ENCODE measurements around the gene ROBO1.

The ROBO1 gene

DNA sequence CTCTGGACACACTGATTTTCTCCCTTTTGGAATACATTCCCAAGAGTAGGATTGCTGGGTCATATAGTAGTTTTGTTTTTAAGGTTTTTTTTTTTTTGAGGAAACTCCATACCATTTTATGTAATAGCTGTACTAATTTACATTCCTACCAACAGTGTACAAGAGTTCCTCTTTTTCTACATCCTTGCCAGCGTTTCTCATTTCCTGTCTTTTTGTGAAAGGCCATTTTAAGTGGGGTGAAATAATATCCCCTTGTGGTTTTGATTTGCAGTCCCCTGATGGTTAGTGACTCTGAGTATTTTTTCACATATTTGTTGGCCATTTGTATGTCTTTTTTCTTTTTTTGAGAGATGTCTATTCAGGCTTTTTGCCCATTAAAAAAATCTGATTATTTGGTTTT, 1205.5 kb downstream of the ROBO1 start:
- no peak for DNase-seq
